ENCODE results near the gene GPR35. TPM values are rescaled to one million over a fixed set of nuclear protein-coding genes. Genes with fewer than 3 reads are reported as not detected.
"Not testable (repeated sequence)": the region's sequence is repeated elsewhere in the genome, so short reads cannot be mapped to it uniquely, and the experiment has no call there.

The GPR35 gene
- total RNA-seq, 1 experiment from 2014 or later, result 21.3 TPM

- DNase-seq, result not testable (repeated sequence)
Measured at GRCh38 chr2:240678043-240678442, 52.8 kb downstream of the GPR35 start.

GRCh38 chr2:240678909-240679308 lies 53.6 kb downstream of the GPR35 start:
- H3K4me1 Mint-ChIP-seq (ENCODE audit: low read depth, unreplicated experiment); H3K9me3 Mint-ChIP-seq (ENCODE audit: unreplicated experiment); H3K27ac Mint-ChIP-seq (ENCODE audit: unreplicated experiment); H3K4me3 Mint-ChIP-seq (ENCODE audit: unreplicated experiment); H3K4me3 ChIP-seq (ENCODE audit: low read depth, low read length); H3K27me3 ChIP-seq (replicated peaks; ENCODE audit: control insufficient read depth, insufficient read depth, low read length); BruUV-seq (replicated peaks); H3K4me1 ChIP-seq; DNase-seq; CTCF ChIA-PET; H3K9me3 ChIP-seq; H3K27me3 Mint-ChIP-seq (ENCODE audit: insufficient read depth, unreplicated experiment); intact Hi-C loops (cut with micrococcal nuclease; ENCODE audit: unreplicated experiment); H3K36me3 Mint-ChIP-seq (ENCODE audit: insufficient read depth, unreplicated experiment); POLR2A ChIA-PET; H3K36me3 ChIP-seq (ENCODE audit: control insufficient read depth, insufficient read depth, low read length): not testable (repeated sequence)

More at GRCh38 chr2:240678043-240678442, 52.8 kb downstream of the GPR35 start:
- CTCF ChIA-PET; intact Hi-C loops (cut with micrococcal nuclease; ENCODE audit: unreplicated experiment); H3K4me1 Mint-ChIP-seq (ENCODE audit: low read depth, unreplicated experiment); H3K9me3 ChIP-seq; H3K27me3 Mint-ChIP-seq (ENCODE audit: insufficient read depth, unreplicated experiment); H3K4me3 ChIP-seq (ENCODE audit: low read depth, low read length); H3K27ac Mint-ChIP-seq (ENCODE audit: unreplicated experiment); H3K9me3 Mint-ChIP-seq (ENCODE audit: unreplicated experiment); POLR2A ChIA-PET; H3K4me1 ChIP-seq; BruUV-seq (replicated peaks); H3K36me3 Mint-ChIP-seq (ENCODE audit: insufficient read depth, unreplicated experiment); H3K36me3 ChIP-seq (ENCODE audit: control insufficient read depth, insufficient read depth, low read length); H3K4me3 Mint-ChIP-seq (ENCODE audit: unreplicated experiment); H3K27me3 ChIP-seq (replicated peaks; ENCODE audit: control insufficient read depth, insufficient read depth, low read length): not testable (repeated sequence)

GRCh38 chr2:240680185-240680584 lies 54.9 kb downstream of the GPR35 start:
- H3K9me3 ChIP-seq; H3K9me3 Mint-ChIP-seq (ENCODE audit: unreplicated experiment); intact Hi-C loops (cut with micrococcal nuclease; ENCODE audit: unreplicated experiment); CTCF ChIA-PET; BruUV-seq (replicated peaks); H3K4me3 Mint-ChIP-seq (ENCODE audit: unreplicated experiment); POLR2A ChIA-PET; H3K27me3 ChIP-seq (replicated peaks; ENCODE audit: control insufficient read depth, insufficient read depth, low read length); H3K36me3 Mint-ChIP-seq (ENCODE audit: insufficient read depth, unreplicated experiment); H3K4me3 ChIP-seq (ENCODE audit: low read depth, low read length); H3K27me3 Mint-ChIP-seq (ENCODE audit: insufficient read depth, unreplicated experiment); H3K4me1 Mint-ChIP-seq (ENCODE audit: low read depth, unreplicated experiment); H3K4me1 ChIP-seq; H3K36me3 ChIP-seq (ENCODE audit: control insufficient read depth, insufficient read depth, low read length); DNase-seq; H3K27ac Mint-ChIP-seq (ENCODE audit: unreplicated experiment): not testable (repeated sequence)

Other genes with a start within 250 kb of the GPR35 start
- gene GPC1, start 189.8 kb upstream of the GPR35 start, total RNA-seq (2022), result 39.9 and 45.2 TPM in 2 replicates
- 12.2 and 16.6 TPM in 2 replicates for gene ANKMY1, start 67.5 kb upstream of the GPR35 start, total RNA-seq (2022)
- 2.2 and 2.3 TPM in 2 replicates for gene DUSP28, start 65.1 kb upstream of the GPR35 start, total RNA-seq (2022)
- 22.6 and 25.6 TPM in 2 replicates for gene RNPEPL1, start 57.0 kb upstream of the GPR35 start, total RNA-seq (2022)
- gene CAPN10, start 38.7 kb upstream of the GPR35 start, total RNA-seq (2022), result 27.8 and 30.9 TPM in 2 replicates
- not detected in 2 replicates for gene AQP12B, start 57.4 kb downstream of the GPR35 start, total RNA-seq (2022)
- not detected in 2 replicates for gene AQP12A, start 66.4 kb downstream of the GPR35 start, total RNA-seq (2022)
- 29.8 and 33.1 TPM in 2 replicates for gene KIF1A, start 194.7 kb downstream of the GPR35 start, total RNA-seq (2022)
- gene AGXT, start 243.3 kb downstream of the GPR35 start, total RNA-seq (2022), result 0.20 and 0.39 TPM in 2 replicates

All from Caco-2 (cell line).